Endothelial cell of umbilical vein (primary cell): ENCODE data around the gene CCDC188. TPM values are rescaled to one million over a fixed set of nuclear protein-coding genes. Genes with fewer than 3 reads are reported as not detected.

Experiments used
- BruUV-seq: library from RNA; stranded (reverse); fragments of 400-500 nt; replicated peaks from 2 replicates; lab custom pipeline; 2021; lab: Mats Ljungman, UMichigan
- CTCF ChIA-PET: fragments of 300-600, 350-600 bp; sonication (Branson Sonifier 250); formaldehyde crosslinking; loops from one replicate; lab custom pipeline; 2021; ENCODE audit warnings: antibody characterized with exemption, inconsistent platforms; lab: Charles Lee
- POLR2A ChIA-PET: fragments of 300-600, 350-600 bp; sonication (Branson Sonifier 250); formaldehyde crosslinking; loops from one replicate; lab custom pipeline; 2021; ENCODE audit warnings: antibody characterized with exemption, inconsistent platforms; lab: Charles Lee
- DNase-seq: peaks from one replicate; pipeline ENCODE4 v3.0.0-alpha.2; 2011; ENCODE audit warnings: low read depth, low spot score
- FAIRE-seq: peaks from 2 replicates; lab custom pipeline; 2011; peaks lifted over from hg19 to GRCh38; lab: Jason Lieb, UNC
- H2AFZ ChIP-seq: 2 replicates; pipeline ENCODE4 v1.6.0; 2012; ENCODE audit warnings: low read depth, low read length, control low read depth, inconsistent platforms
- H3K27ac ChIP-seq: 2 replicates; pipeline ENCODE4 v1.5.1; 2011; ENCODE audit warnings: low read depth, mild to moderate bottlenecking, control low read depth, low read length, moderate library complexity; ENCODE audit not compliant: insufficient read depth
- H3K27me3 ChIP-seq, 2 experiments: 2 replicates each; pipeline versions ENCODE4 v1.6.0 to v1.6.1; 2011; ENCODE audit warnings: low read length in 2 of 2, mixed read lengths in 1 of 2; ENCODE audit not compliant: control insufficient read depth in 2 of 2, insufficient read depth in 2 of 2
- H3K36me3 ChIP-seq, 2 experiments: 2 replicates in 1 of 2; 3 replicates in 1 of 2; pipeline ENCODE4 v1.5.1; 2011; ENCODE audit warnings: low read length in 2 of 2, mild to moderate bottlenecking in 1 of 2, moderate library complexity in 1 of 2; ENCODE audit not compliant: control insufficient read depth in 2 of 2, insufficient read depth in 2 of 2; ENCODE audit errors: extremely low read depth in 1 of 2
- H3K4me1 ChIP-seq: 3 replicates; pipeline ENCODE4 v1.5.1; 2011; ENCODE audit warnings: mild to moderate bottlenecking, low read length; ENCODE audit not compliant: control insufficient read depth, insufficient read depth; ENCODE audit errors: extremely low read depth
- H3K4me2 ChIP-seq: 2 replicates; pipeline ENCODE4 v1.6.1; 2011; ENCODE audit warnings: low read length, control low read depth, mixed read lengths; ENCODE audit not compliant: insufficient read depth
- H3K4me3 ChIP-seq, 3 experiments: fragments of 200-600 bp in 1 of 3; sonication (generic), shearing (Covaris generic) in 1 of 3; replicated peaks in 1 of 3; 2 replicates each; pipeline ENCODE4 v1.5.1; 2011 to 2016; ENCODE audit warnings: control low read depth in 3 of 3, low read length in 3 of 3, mild to moderate bottlenecking in 2 of 3, inconsistent platforms in 1 of 3, low read depth in 1 of 3, moderate library complexity in 1 of 3; ENCODE audit not compliant: insufficient read depth in 1 of 3
- H3K79me2 ChIP-seq: 2 replicates; pipeline ENCODE4 v1.6.0; 2012; ENCODE audit warnings: low read length, inconsistent platforms; ENCODE audit not compliant: control insufficient read depth, insufficient read depth
- H3K9ac ChIP-seq: replicated peaks from 2 replicates; pipeline ENCODE3; 2011; ENCODE audit warnings: low read length, control low read depth; ENCODE audit not compliant: insufficient read depth; ENCODE audit errors: extremely low read depth
- H3K9me1 ChIP-seq: replicated peaks from 3 replicates; pipeline ENCODE4 v1.6.0; 2011; ENCODE audit warnings: mild to moderate bottlenecking, low read length; ENCODE audit not compliant: control insufficient read depth, insufficient read depth; ENCODE audit errors: extremely low read depth
- H3K9me3 ChIP-seq: replicated peaks from 2 replicates; pipeline ENCODE4 v1.5.1; 2012; ENCODE audit warnings: low read length, inconsistent platforms; ENCODE audit not compliant: control insufficient read depth, insufficient read depth
- H4K20me1 ChIP-seq: replicated peaks from 2 replicates; pipeline ENCODE3; 2011; ENCODE audit warnings: mild to moderate bottlenecking, low read length; ENCODE audit not compliant: control insufficient read depth, insufficient read depth; ENCODE audit errors: extremely low read depth
- CTCF ChIP-seq, 2 donors: IDR thresholded peaks; 1 replicate in 1 of 2; 2 replicates in 1 of 2; pipeline ENCODE4 v1.5.1; 2011; ENCODE audit warnings: low read length in 2 of 2, mild to moderate bottlenecking in 2 of 2, moderate library complexity in 2 of 2, control low read depth in 1 of 2, inconsistent platforms in 1 of 2, low read depth in 1 of 2; ENCODE audit not compliant: insufficient read depth in 1 of 2; ENCODE audit errors: extremely low read depth in 1 of 2
- EZH2 ChIP-seq: IDR thresholded peaks from 2 replicates; pipeline ENCODE4 v1.6.1; 2012; ENCODE audit warnings: borderline replicate concordance, low read depth, mild to moderate bottlenecking, moderate library complexity, low read length, inconsistent platforms; ENCODE audit not compliant: severe bottlenecking
- FOS ChIP-seq: IDR thresholded peaks from 2 replicates; pipeline ENCODE4 v1.6.1; 2011; ENCODE audit warnings: mild to moderate bottlenecking, low read length, moderate library complexity, borderline replicate concordance; ENCODE audit not compliant: insufficient read depth
- GATA2 ChIP-seq: IDR thresholded peaks from 2 replicates; pipeline ENCODE4 v1.7.0; 2011; ENCODE audit warnings: low read depth, mild to moderate bottlenecking, moderate library complexity, mixed read lengths, low read length; ENCODE audit not compliant: insufficient read length, insufficient read depth
- JUN ChIP-seq: IDR thresholded peaks from 2 replicates; pipeline ENCODE4 v1.6.1; 2011; ENCODE audit warnings: borderline replicate concordance, low read depth; ENCODE audit not compliant: insufficient read length, insufficient read depth
- MAX ChIP-seq: IDR thresholded peaks from 2 replicates; pipeline ENCODE4 v1.6.1; 2011; ENCODE audit not compliant: insufficient read depth, insufficient read length
- MYC ChIP-seq: IDR thresholded peaks from one replicate; pipeline ENCODE4 v1.6.1; 2011; ENCODE audit warnings: mild to moderate bottlenecking, low read depth, low read length
- POLR2A ChIP-seq: IDR thresholded peaks from 2 replicates; pipeline ENCODE4 v1.6.1; 2012; ENCODE audit warnings: low read depth, mild to moderate bottlenecking, control low read depth, low read length
- POLR2AphosphoS5 ChIP-seq: IDR thresholded peaks from 2 replicates; pipeline ENCODE4 v1.6.1; 2012; ENCODE audit warnings: low read depth, mild to moderate bottlenecking, control low read depth, low read length, moderate library complexity; ENCODE audit not compliant: insufficient read depth
- dilution Hi-C: fragments of 300-500 bp; cut with MboI; formaldehyde crosslinking; loops from one replicate; pipeline ENCODE4 v1.15.0; 2019; ENCODE audit warnings: low sequenced_read_pairs; ENCODE audit not compliant: extremely low pct_ligation_motif_present
- intact Hi-C: fragments of 100-400 bp; cut with micrococcal nuclease; formaldehyde crosslinking; loops from one replicate; pipeline ENCODE4 v1.10.0; 2022
- polyA plus RNA-seq, 4 experiments: library from polyadenylated mRNA; depleted of rRNA in 3 of 4; stranded (reverse) in 3 of 4; unstranded in 1 of 4; fragments of >200 nt; gene quantifications; 2 replicates each; pipeline versions ENCODE4 v1.2.1 to v1.2.3, GENCODE V29; 2011 to 2012; ENCODE audit warnings: missing spikeins in 1 of 4
- total RNA-seq: library from RNA; stranded (reverse); gene quantifications from 2 replicates; pipeline ENCODE4 v1.2.3, GENCODE V29; 2021

CCDC188 gene
- total and polyA plus RNA-seq, 2 donors (not counting 3 experiments of a cell fraction or from before 2014, with no cell fraction given) = 9.4 to 9.8 TPM

GRCh38 chr22:20138417-20138738 lies 12.5 kb downstream of the CCDC188 start:
- ChIA-PET POLR2A (no interaction called here), CTCF (no interaction called here)
- dilution Hi-C loops (no loop called here), intact Hi-C loops (no loop called here)
- peaks cover 49% of the 10 kb centered on the region for H3K79me2 ChIP-seq
- no peak overlapping the region for H3K4me2 ChIP-seq
- no peaks in the 10 kb centered on the region for H4K20me1 ChIP-seq
- H3K27me3 ChIP-seq = no peaks in the 10 kb centered on the region
- H2AFZ ChIP-seq = no peak overlapping the region
- H3K9me3 ChIP-seq = no peaks in the 10 kb centered on the region
- FAIRE-seq (no peak), DNase-seq (no peak)
- no peaks in the 10 kb centered on the region for H3K9me1 ChIP-seq
- TF ChIP-seq CTCF (IDR thresholded peaks at IDR 0.05; ENCODE audit: extremely low read depth in 1 of 2, insufficient read depth in 1 of 2, low read depth in 1 of 2, low read length in 2 of 2) (no peak), MYC (no peak), GATA2 (no peak), POLR2A (no peak), FOS (no peak), EZH2 (no peak), POLR2AphosphoS5 (no peak), MAX (no peak), JUN (no peak)
- H3K9ac ChIP-seq = no peak overlapping the region
- H3K36me3 ChIP-seq = peaks cover 3 to 12% of the 10 kb centered on the region in 2 experiments
- no peaks in the 10 kb centered on the region for H3K4me1 ChIP-seq
- BruUV-seq = no TSS peak
- H3K27ac ChIP-seq = no peak overlapping the region
- H3K4me3 ChIP-seq = no peak overlapping the region
